OCI-LY7 (cell line): Measurements from ENCODE around the gene TMA16.

ENCODE experiments used
- CTCF ChIP-seq: fragments of 200-600 bp; sonication (generic); conservative IDR thresholded peaks from 2 replicates; pipeline ENCODE4 v1.5.1; 2014; ENCODE audit warnings: mild to moderate bottlenecking, antibody characterized with exemption, low read length, moderate library complexity, mixed read lengths
- EZH2phosphoT487 ChIP-seq: fragments of 200-600 bp; sonication (generic); IDR thresholded peaks from 2 replicates; pipeline ENCODE4 v1.6.1; 2018; ENCODE audit warnings: low read depth, borderline replicate concordance, mild to moderate bottlenecking, mixed run types, antibody characterized with exemption, low read length, moderate library complexity, mixed read lengths

GRCh38 chr4:163489929-163490328 lies 4.6 kb upstream of the TMA16 start:
- TF ChIP-seq CTCF (no peak), EZH2phosphoT487 (no peak)
